HG03159 (cell line): ENCODE measurements around the gene RNF175.

Experiments
- ATAC-seq: cut with Tn5 transposase; IDR thresholded peaks from one replicate; pipeline ENCODE4 v1.9.1; 2021; ENCODE audit warnings: mild to moderate bottlenecking, moderate library complexity; ENCODE audit not compliant: unreplicated experiment

Gene RNF175

GRCh38 chr4:153750197-153750817 is 9.5 kb downstream of the RNF175 start:
- ATAC-seq, result peak; percentile 88

GRCh38 chr4:153748378-153748777 is 11.4 kb downstream of the RNF175 start:
- ATAC-seq, result no peak

- no peak for ATAC-seq
Observed at GRCh38 chr4:153747406-153747955, 12.3 kb downstream of the RNF175 start.

GRCh38 chr4:153745651-153746050 is 14.2 kb downstream of the RNF175 start:
- ATAC-seq, result no peak

- no peak for ATAC-seq
Observed at GRCh38 chr4:153741541-153741940, 18.3 kb downstream of the RNF175 start.

GRCh38 chr4:153735906-153736461 is 23.8 kb downstream of the RNF175 start:
- no peak for ATAC-seq

- peak; percentile 82 for ATAC-seq
Observed at GRCh38 chr4:153733751-153734448, 25.9 kb downstream of the RNF175 start.

- no peak for ATAC-seq
Observed at GRCh38 chr4:153731239-153731638, 28.6 kb downstream of the RNF175 start.

GRCh38 chr4:153729895-153730294 is 29.9 kb downstream of the RNF175 start:
- ATAC-seq, result no peak

GRCh38 chr4:153728660-153729059 is 31.2 kb downstream of the RNF175 start:
- ATAC-seq, result peak; percentile 80

- ATAC-seq, result no peak
Observed at GRCh38 chr4:153728151-153728550, 31.7 kb downstream of the RNF175 start.

- ATAC-seq, result no peak
Observed at GRCh38 chr4:153725831-153726154, 34.0 kb downstream of the RNF175 start.

GRCh38 chr4:153725136-153725830 is 34.5 kb downstream of the RNF175 start:
- ATAC-seq, result no peak

- no peak for ATAC-seq
Observed at GRCh38 chr4:153724606-153725005, 35.2 kb downstream of the RNF175 start.

GRCh38 chr4:153722036-153722435 is 37.8 kb downstream of the RNF175 start:
- ATAC-seq, result no peak

GRCh38 chr4:153713866-153714646 is 45.8 kb downstream of the RNF175 start:
- ATAC-seq, result no peak

- no peak for ATAC-seq
Observed at GRCh38 chr4:153710681-153711080, 49.1 kb downstream of the RNF175 start.

- peak; percentile 33 for ATAC-seq
Observed at GRCh38 chr4:153706519-153706918, 53.3 kb downstream of the RNF175 start.

- ATAC-seq, result peak; percentile 85
Observed at GRCh38 chr4:153705743-153706468, 53.9 kb downstream of the RNF175 start.

- ATAC-seq, result no peak
Observed at GRCh38 chr4:153704522-153704921, 55.3 kb downstream of the RNF175 start.
